Testis (tissue), 2 donors: ENCODE results near the gene HSD11B1L.

ENCODE experiments used
- CTCF ChIP-seq, 3 experiments: fragments of 450-650 bp in 2 of 3; fragments of 200-600 bp in 1 of 3; sonication (generic) in 1 of 3; IDR thresholded peaks; one replicate each; pipeline ENCODE4 v1.5.1; 2016 to 2019; ENCODE audit warnings: antibody characterized with exemption in 3 of 3, mild to moderate bottlenecking in 2 of 3, moderate library complexity in 1 of 3
- POLR2A ChIP-seq: fragments of 450-650 bp; IDR thresholded peaks from one replicate; pipeline ENCODE4 v1.6.1; 2017; ENCODE audit warnings: antibody characterized with exemption, mild to moderate bottlenecking, moderate library complexity

- no peak for TF ChIP-seq CTCF (IDR thresholded peaks at IDR 0.05)
- TF ChIP-seq POLR2A: no peak
These were observed 37.9 kb downstream of the HSD11B1L start for GRCh38 chr19:5718579-5719273.
